GM23338 (cell line): Measurements from ENCODE around the gene MYO5B.
"Not testable (repeated sequence)": the region's sequence is repeated elsewhere in the genome, so short reads cannot be mapped to it uniquely, and the experiment has no call there.

ENCODE experiments used
- CREB1 ChIP-seq: fragments of 250-450 bp; sonication (Bioruptor Pico); IDR thresholded peaks from 2 replicates; pipeline ENCODE4 v1.5.0; 2020; ENCODE audit warnings: low read depth, mild to moderate bottlenecking, moderate library complexity
- EZH2 ChIP-seq: fragments of 200-600 bp; sonication (generic); IDR thresholded peaks from one replicate; pipeline ENCODE4 v1.8.0; 2017; ENCODE audit warnings: antibody characterized with exemption, mild to moderate bottlenecking, low read depth; ENCODE audit not compliant: unreplicated experiment
- EZH2phosphoT487 ChIP-seq: fragments of 200-600 bp; sonication (generic); IDR thresholded peaks from one replicate; pipeline ENCODE4 v1.8.1; 2018; ENCODE audit warnings: antibody characterized with exemption; ENCODE audit not compliant: unreplicated experiment
- JUNB ChIP-seq: IDR thresholded peaks from one replicate; pipeline ENCODE4 v1.6.1; 2016; ENCODE audit warnings: antibody characterized with exemption; ENCODE audit not compliant: unreplicated experiment
- NANOG ChIP-seq: IDR thresholded peaks from 2 replicates; pipeline ENCODE4 v1.6.1; 2016; ENCODE audit warnings: antibody characterized with exemption, borderline replicate concordance
- POLR2AphosphoS5 ChIP-seq: IDR thresholded peaks from 2 replicates; pipeline ENCODE4 v1.6.1; 2016; ENCODE audit warnings: antibody characterized with exemption, low read depth
- TF ChIP-seq, protein P1 (sequence below), 2 experiments: fragments of 200-600 bp in 1 of 2; sonication (generic) in 1 of 2; conservative IDR thresholded peaks; 2 replicates each; pipeline versions ENCODE4 v1.5.1 to v1.6.1; 2016 to 2017; ENCODE audit warnings: antibody characterized with exemption in 2 of 2, low read depth in 2 of 2, mild to moderate bottlenecking in 2 of 2, moderate library complexity in 1 of 2
- TF ChIP-seq, protein P2 (sequence below): IDR thresholded peaks from one replicate; pipeline ENCODE4 v1.6.1; 2018; ENCODE audit warnings: antibody characterized with exemption; ENCODE audit not compliant: unreplicated experiment

DNA sequence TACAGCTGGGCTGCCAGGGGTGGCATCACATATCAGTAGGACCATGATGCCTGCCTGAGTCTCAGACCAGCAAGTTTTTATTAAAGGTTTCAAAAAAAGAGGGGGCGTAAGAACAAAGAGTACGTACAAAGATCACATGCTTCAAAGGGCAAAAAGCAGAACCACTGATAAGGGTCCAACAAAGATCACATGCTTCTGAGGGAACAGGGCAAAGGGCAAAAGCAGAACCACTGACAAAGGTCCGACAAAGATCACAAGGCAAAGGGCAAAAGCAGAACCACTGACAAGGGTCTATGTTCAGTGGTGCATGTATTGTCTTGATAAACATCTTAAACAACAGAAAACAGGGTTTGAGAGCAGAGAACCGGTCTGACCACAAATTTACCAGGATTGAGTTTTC is 25.3 kb upstream of the MYO5B start:
- TF ChIP-seq, protein P1, sequence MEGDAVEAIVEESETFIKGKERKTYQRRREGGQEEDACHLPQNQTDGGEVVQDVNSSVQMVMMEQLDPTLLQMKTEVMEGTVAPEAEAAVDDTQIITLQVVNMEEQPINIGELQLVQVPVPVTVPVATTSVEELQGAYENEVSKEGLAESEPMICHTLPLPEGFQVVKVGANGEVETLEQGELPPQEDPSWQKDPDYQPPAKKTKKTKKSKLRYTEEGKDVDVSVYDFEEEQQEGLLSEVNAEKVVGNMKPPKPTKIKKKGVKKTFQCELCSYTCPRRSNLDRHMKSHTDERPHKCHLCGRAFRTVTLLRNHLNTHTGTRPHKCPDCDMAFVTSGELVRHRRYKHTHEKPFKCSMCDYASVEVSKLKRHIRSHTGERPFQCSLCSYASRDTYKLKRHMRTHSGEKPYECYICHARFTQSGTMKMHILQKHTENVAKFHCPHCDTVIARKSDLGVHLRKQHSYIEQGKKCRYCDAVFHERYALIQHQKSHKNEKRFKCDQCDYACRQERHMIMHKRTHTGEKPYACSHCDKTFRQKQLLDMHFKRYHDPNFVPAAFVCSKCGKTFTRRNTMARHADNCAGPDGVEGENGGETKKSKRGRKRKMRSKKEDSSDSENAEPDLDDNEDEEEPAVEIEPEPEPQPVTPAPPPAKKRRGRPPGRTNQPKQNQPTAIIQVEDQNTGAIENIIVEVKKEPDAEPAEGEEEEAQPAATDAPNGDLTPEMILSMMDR (conservative IDR thresholded peaks at IDR 0.05; ENCODE audit: low read depth in 2 of 2): not testable (repeated sequence)
- TF ChIP-seq, protein P2, sequence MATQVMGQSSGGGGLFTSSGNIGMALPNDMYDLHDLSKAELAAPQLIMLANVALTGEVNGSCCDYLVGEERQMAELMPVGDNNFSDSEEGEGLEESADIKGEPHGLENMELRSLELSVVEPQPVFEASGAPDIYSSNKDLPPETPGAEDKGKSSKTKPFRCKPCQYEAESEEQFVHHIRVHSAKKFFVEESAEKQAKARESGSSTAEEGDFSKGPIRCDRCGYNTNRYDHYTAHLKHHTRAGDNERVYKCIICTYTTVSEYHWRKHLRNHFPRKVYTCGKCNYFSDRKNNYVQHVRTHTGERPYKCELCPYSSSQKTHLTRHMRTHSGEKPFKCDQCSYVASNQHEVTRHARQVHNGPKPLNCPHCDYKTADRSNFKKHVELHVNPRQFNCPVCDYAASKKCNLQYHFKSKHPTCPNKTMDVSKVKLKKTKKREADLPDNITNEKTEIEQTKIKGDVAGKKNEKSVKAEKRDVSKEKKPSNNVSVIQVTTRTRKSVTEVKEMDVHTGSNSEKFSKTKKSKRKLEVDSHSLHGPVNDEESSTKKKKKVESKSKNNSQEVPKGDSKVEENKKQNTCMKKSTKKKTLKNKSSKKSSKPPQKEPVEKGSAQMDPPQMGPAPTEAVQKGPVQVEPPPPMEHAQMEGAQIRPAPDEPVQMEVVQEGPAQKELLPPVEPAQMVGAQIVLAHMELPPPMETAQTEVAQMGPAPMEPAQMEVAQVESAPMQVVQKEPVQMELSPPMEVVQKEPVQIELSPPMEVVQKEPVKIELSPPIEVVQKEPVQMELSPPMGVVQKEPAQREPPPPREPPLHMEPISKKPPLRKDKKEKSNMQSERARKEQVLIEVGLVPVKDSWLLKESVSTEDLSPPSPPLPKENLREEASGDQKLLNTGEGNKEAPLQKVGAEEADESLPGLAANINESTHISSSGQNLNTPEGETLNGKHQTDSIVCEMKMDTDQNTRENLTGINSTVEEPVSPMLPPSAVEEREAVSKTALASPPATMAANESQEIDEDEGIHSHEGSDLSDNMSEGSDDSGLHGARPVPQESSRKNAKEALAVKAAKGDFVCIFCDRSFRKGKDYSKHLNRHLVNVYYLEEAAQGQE: not testable (repeated sequence)
- not testable (repeated sequence) for TF ChIP-seq EZH2phosphoT487; EZH2; CREB1 (CRISPR knock-in tag); POLR2AphosphoS5; JUNB; NANOG
